DOHH2 (cell line): Measurements from ENCODE around the gene SRSF2.
A peak's percentile ranks its signal among the peaks of the same experiment; 100 is the strongest.

ENCODE experiments used
- H3F3A ChIP-seq: fragments of 200-600 bp; sonication (generic), shearing (Covaris generic); 2 replicates; pipeline ENCODE4 v1.6.0; 2016; ENCODE audit warnings: antibody characterized with exemption, mild to moderate bottlenecking; ENCODE audit not compliant: control insufficient read depth, insufficient read depth
- H3K27ac ChIP-seq: fragments of 200-600 bp; sonication (generic); 2 replicates; pipeline ENCODE4 v1.5.1; 2014; ENCODE audit warnings: low read depth, mild to moderate bottlenecking, low read length, moderate library complexity
- H3K27me3 ChIP-seq: fragments of 200-600 bp; sonication (generic); 2 replicates; pipeline ENCODE4 v1.6.1; 2014; ENCODE audit warnings: mild to moderate bottlenecking, low read length, mixed read lengths; ENCODE audit not compliant: control insufficient read depth
- H3K36me3 ChIP-seq: fragments of 200-600 bp; sonication (generic); 2 replicates; pipeline ENCODE4 v1.6.1; 2014; ENCODE audit warnings: mild to moderate bottlenecking, low read length, moderate library complexity, mixed read lengths; ENCODE audit not compliant: control insufficient read depth
- H3K4me1 ChIP-seq: fragments of 200-600 bp; sonication (generic); 2 replicates; pipeline ENCODE4 v1.6.1; 2014; ENCODE audit warnings: mild to moderate bottlenecking, low read length, mixed read lengths; ENCODE audit not compliant: control insufficient read depth
- H3K4me2 ChIP-seq: fragments of 200-600 bp; sonication (generic); 2 replicates; pipeline ENCODE4 v1.6.0; 2014; ENCODE audit warnings: mild to moderate bottlenecking, low read length, moderate library complexity
- H3K4me3 ChIP-seq: fragments of 200-600 bp; sonication (generic); 2 replicates; pipeline ENCODE4 v1.5.1; 2014; ENCODE audit warnings: mild to moderate bottlenecking, low read length, mixed read lengths
- H3K79me2 ChIP-seq: fragments of 200-600 bp; sonication (generic); 2 replicates; pipeline ENCODE4 v1.6.1; 2014; ENCODE audit warnings: mild to moderate bottlenecking, low read length, mixed read lengths; ENCODE audit not compliant: control insufficient read depth
- H3K9me2 ChIP-seq: fragments of 200-600 bp; sonication (generic); replicated peaks from 2 replicates; pipeline ENCODE4 v1.6.1; 2014; ENCODE audit warnings: mild to moderate bottlenecking, low read length, mixed read lengths; ENCODE audit not compliant: control insufficient read depth
- H3K9me3 ChIP-seq: fragments of 200-600 bp; sonication (generic); 2 replicates; pipeline ENCODE4 v1.6.1; 2014; ENCODE audit warnings: antibody characterized with exemption, low read length, mixed read lengths; ENCODE audit not compliant: control insufficient read depth, insufficient read depth
- H4K20me1 ChIP-seq: fragments of 200-600 bp; sonication (generic); 2 replicates; pipeline ENCODE4 v1.6.0; 2014; ENCODE audit warnings: low read depth, mild to moderate bottlenecking, antibody characterized with exemption, low read length, moderate library complexity; ENCODE audit not compliant: control insufficient read depth, insufficient read depth
- EZH2phosphoT487 ChIP-seq: fragments of 200-600 bp; sonication (generic); IDR thresholded peaks from 2 replicates; pipeline ENCODE4 v1.6.1; 2017; ENCODE audit warnings: borderline replicate concordance, mild to moderate bottlenecking, antibody characterized with exemption, low read length, moderate library complexity, mixed read lengths
- TF ChIP-seq, protein P1 (sequence below): fragments of 200-600 bp; sonication (generic); IDR thresholded peaks from one replicate; pipeline ENCODE4 v1.5.1; 2014; ENCODE audit warnings: antibody characterized with exemption, mild to moderate bottlenecking, low read depth, low read length; ENCODE audit not compliant: poor library complexity, severe bottlenecking

Gene SRSF2, protein sequence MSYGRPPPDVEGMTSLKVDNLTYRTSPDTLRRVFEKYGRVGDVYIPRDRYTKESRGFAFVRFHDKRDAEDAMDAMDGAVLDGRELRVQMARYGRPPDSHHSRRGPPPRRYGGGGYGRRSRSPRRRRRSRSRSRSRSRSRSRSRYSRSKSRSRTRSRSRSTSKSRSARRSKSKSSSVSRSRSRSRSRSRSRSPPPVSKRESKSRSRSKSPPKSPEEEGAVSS

DNA sequence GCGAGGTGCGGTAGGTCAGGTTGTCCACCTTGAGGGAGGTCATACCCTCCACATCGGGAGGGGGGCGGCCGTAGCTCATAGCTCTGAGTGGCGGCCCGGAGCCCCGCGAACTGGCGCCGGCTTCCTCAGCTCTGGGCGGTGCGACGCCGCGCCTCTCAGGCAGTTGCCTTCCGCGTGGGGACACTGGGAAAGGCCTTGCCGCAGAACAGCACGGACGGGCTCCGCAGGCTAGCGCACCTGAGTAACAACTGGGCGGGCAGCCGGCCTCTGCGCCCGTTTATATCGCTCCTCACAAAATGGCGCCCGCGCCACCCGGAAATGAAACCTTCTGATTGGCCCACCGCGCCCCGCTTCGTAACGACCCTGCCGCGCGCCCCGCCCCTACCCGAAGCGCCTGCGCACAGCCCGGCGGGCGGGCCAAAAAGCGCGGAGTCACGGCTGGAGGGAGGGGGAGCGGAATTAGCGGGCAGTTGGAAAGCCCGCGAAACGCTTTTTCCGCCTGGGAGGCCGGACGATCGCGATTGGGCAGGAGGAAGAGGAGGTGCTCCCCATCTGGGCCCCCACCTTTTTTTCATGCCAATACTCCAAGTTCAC is at the start of gene SRSF2:
Gene SRSF2 (minus strand): TSS at position 250 of the 594 bp plus-strand sequence. CDS start 171 bp downstream, at position 79.
- Histone ChIP-seq H4K20me1 (peaks cover 28% of the 10 kb centered on the region), H3K27me3 (no peaks in the 10 kb centered on the region), H3K4me3 (peak within 1 kb of the TSS; percentile 89), H3K9me3 (no peaks in the 10 kb centered on the region), H3K79me2 (peaks cover 68% of the 10 kb centered on the region), H3K36me3 (peaks cover 60% of the 10 kb centered on the region), H3K9me2 (no peaks in the 10 kb centered on the region), H3K4me1 (peaks cover 40% of the 10 kb centered on the region), H3K27ac (peak within 1 kb of the TSS; percentile 93), H3F3A (peaks cover 45% of the 10 kb centered on the region), H3K4me2 (peak within 1 kb of the TSS; percentile 67)
- no peak for TF ChIP-seq EZH2phosphoT487
- TF ChIP-seq, protein P1, sequence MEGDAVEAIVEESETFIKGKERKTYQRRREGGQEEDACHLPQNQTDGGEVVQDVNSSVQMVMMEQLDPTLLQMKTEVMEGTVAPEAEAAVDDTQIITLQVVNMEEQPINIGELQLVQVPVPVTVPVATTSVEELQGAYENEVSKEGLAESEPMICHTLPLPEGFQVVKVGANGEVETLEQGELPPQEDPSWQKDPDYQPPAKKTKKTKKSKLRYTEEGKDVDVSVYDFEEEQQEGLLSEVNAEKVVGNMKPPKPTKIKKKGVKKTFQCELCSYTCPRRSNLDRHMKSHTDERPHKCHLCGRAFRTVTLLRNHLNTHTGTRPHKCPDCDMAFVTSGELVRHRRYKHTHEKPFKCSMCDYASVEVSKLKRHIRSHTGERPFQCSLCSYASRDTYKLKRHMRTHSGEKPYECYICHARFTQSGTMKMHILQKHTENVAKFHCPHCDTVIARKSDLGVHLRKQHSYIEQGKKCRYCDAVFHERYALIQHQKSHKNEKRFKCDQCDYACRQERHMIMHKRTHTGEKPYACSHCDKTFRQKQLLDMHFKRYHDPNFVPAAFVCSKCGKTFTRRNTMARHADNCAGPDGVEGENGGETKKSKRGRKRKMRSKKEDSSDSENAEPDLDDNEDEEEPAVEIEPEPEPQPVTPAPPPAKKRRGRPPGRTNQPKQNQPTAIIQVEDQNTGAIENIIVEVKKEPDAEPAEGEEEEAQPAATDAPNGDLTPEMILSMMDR, result no peak

GRCh38 chr17:76784926-76785325 is 47.8 kb upstream of the SRSF2 start:
- H3K79me2 ChIP-seq, result no peaks in the 10 kb centered on the region
- TF ChIP-seq EZH2phosphoT487, result no peak
- TF ChIP-seq, protein P1, result no peak
- H3F3A ChIP-seq, result no peaks in the 10 kb centered on the region
- H3K27me3 ChIP-seq, result no peaks in the 10 kb centered on the region
- no peaks in the 10 kb centered on the region for H4K20me1 ChIP-seq
- no peak overlapping the region for H3K27ac ChIP-seq
- peaks cover 4% of the 10 kb centered on the region; the same call in 1 of the 2 replicates for H3K36me3 ChIP-seq
- no peak overlapping the region for H3K4me3 ChIP-seq
- H3K9me3 ChIP-seq, result no peaks in the 10 kb centered on the region
- H3K4me1 ChIP-seq, result peaks cover 11% of the 10 kb centered on the region
- H3K4me2 ChIP-seq, result no peak overlapping the region
- H3K9me2 ChIP-seq, result no peaks in the 10 kb centered on the region

- peaks cover 11% of the 10 kb centered on the region for H3K4me1 ChIP-seq
- H3K27ac ChIP-seq, result no peak overlapping the region
Measured at GRCh38 chr17:76783146-76783545, 46.0 kb upstream of the SRSF2 start.

More at GRCh38 chr17:76783146-76783545, 46.0 kb upstream of the SRSF2 start:
- TF ChIP-seq EZH2phosphoT487, result no peak
- TF ChIP-seq, protein P1, result no peak
- Histone ChIP-seq H3F3A (no peaks in the 10 kb centered on the region), H3K9me2 (no peaks in the 10 kb centered on the region), H3K36me3 (peaks cover 10% of the 10 kb centered on the region), H3K4me2 (peak overlapping the region; percentile 33), H4K20me1 (no peaks in the 10 kb centered on the region), H3K4me3 (0 out of 2 replicates have a peak overlapping the region, but pooled peaks have one; percentile 15), H3K9me3 (no peaks in the 10 kb centered on the region), H3K79me2 (no peaks in the 10 kb centered on the region), H3K27me3 (no peaks in the 10 kb centered on the region)
